ENCODE results near the gene NTN1. TPM values are rescaled to one million over a fixed set of nuclear protein-coding genes. Genes with fewer than 3 reads are reported as not detected.
"Not testable (repeated sequence)": the region's sequence is repeated elsewhere in the genome, so short reads cannot be mapped to it uniquely, and the experiment has no call there.

Gene NTN1
- total and polyA plus RNA-seq, 3 experiments from 2014 or later = 0.24 to 0.33 TPM; not detected in 1

GRCh38 chr17:9255833-9256232 lies 234.5 kb downstream of the NTN1 start:
- Histone ChIP-seq H3K4me1 (ENCODE audit: insufficient read depth, low read length) (no peaks in the 10 kb centered on the region), H3K27me3 (ENCODE audit: insufficient read depth, low read length, poor library complexity, severe bottlenecking) (no peaks in the 10 kb centered on the region), H3K27ac (ENCODE audit: low read depth, low read length) (no peak overlapping the region), H3K9me3 (ENCODE audit: low read length) (no peaks in the 10 kb centered on the region), H3K36me3 (ENCODE audit: insufficient read depth, low read length) (no peaks in the 10 kb centered on the region), H3K4me3 (ENCODE audit: low read length) (no peak overlapping the region)
- POLR2A ChIA-PET = interaction anchor here (0.5 kb wide), 1 partner anchor 212 kb away, joined by 5 read pairs; no protein-coding TSS in a partner anchor
- H3K27ac Mint-ChIP-seq = no peak overlapping the region
- no peak for DNase-seq
- H3K9me3 Mint-ChIP-seq = no peaks in the 10 kb centered on the region
- no peaks in the 10 kb centered on the region for H3K27me3 Mint-ChIP-seq
- H3K4me1 Mint-ChIP-seq = peaks cover 5 to 19% (median 16%) of the 10 kb centered on the region in 3 donors
- H3K36me3 Mint-ChIP-seq = peaks cover 0 to 12% (median 5%) of the 10 kb centered on the region in 3 donors
- CTCF ChIA-PET = no interaction called here
- H3K4me3 Mint-ChIP-seq = no peak overlapping the region

- H3K36me3 ChIP-seq (ENCODE audit: insufficient read depth, low read length) = no peaks in the 10 kb centered on the region
- Mint-ChIP-seq H3K9me3 (no peaks in the 10 kb centered on the region), H3K4me1 (peaks cover 5 to 19% (median 16%) of the 10 kb centered on the region in 3 donors), H3K36me3 (peaks cover 0 to 12% (median 5%) of the 10 kb centered on the region in 3 donors), H3K27ac (no peak overlapping the region), H3K27me3 (no peaks in the 10 kb centered on the region), H3K4me3 (no peak overlapping the region)
- no peaks in the 10 kb centered on the region for H3K9me3 ChIP-seq (ENCODE audit: low read length)
- H3K27ac ChIP-seq (ENCODE audit: low read depth, low read length) = no peak overlapping the region
- H3K27me3 ChIP-seq (ENCODE audit: insufficient read depth, low read length, poor library complexity, severe bottlenecking) = no peaks in the 10 kb centered on the region
- H3K4me1 ChIP-seq (ENCODE audit: insufficient read depth, low read length) = no peaks in the 10 kb centered on the region
- no peak overlapping the region for H3K4me3 ChIP-seq (ENCODE audit: low read length)
- ChIA-PET POLR2A (no interaction called here), CTCF (interaction anchor here (1.1 kb wide), 1 partner anchor 10 kb away, joined by 4 read pairs; no protein-coding TSS in a partner anchor)
- DNase-seq = no peak
Measured at GRCh38 chr17:9256361-9256750, 235.0 kb downstream of the NTN1 start.

GRCh38 chr17:9256751-9257629 lies 235.7 kb downstream of the NTN1 start:
- Mint-ChIP-seq H3K27me3 (no peaks in the 10 kb centered on the region), H3K4me3 (no peak overlapping the region), H3K9me3 (no peaks in the 10 kb centered on the region), H3K27ac (peak overlapping the region in 2 of 8 donors; percentile 14 to 34), H3K4me1 (peaks cover 5 to 19% (median 16%) of the 10 kb centered on the region in 3 donors), H3K36me3 (peaks cover 0 to 12% (median 5%) of the 10 kb centered on the region in 3 donors)
- H3K4me1 ChIP-seq (ENCODE audit: insufficient read depth, low read length) = no peaks in the 10 kb centered on the region
- H3K27ac ChIP-seq (ENCODE audit: low read depth, low read length) = no peak overlapping the region
- DNase-seq = no peak
- H3K4me3 ChIP-seq (ENCODE audit: low read length) = no peak overlapping the region
- no peaks in the 10 kb centered on the region for H3K9me3 ChIP-seq (ENCODE audit: low read length)
- CTCF ChIA-PET = interaction anchor here (1.1 kb wide), 1 partner anchor 10 kb away, joined by 4 read pairs; no protein-coding TSS in a partner anchor
- no peaks in the 10 kb centered on the region for H3K27me3 ChIP-seq (ENCODE audit: insufficient read depth, low read length, poor library complexity, severe bottlenecking)
- no peaks in the 10 kb centered on the region for H3K36me3 ChIP-seq (ENCODE audit: insufficient read depth, low read length)
- POLR2A ChIA-PET = no interaction called here

GRCh38 chr17:9257630-9257965 lies 236.3 kb downstream of the NTN1 start:
- H3K4me1 ChIP-seq (ENCODE audit: insufficient read depth, low read length); H3K4me3 Mint-ChIP-seq; DNase-seq; H3K27me3 ChIP-seq (ENCODE audit: insufficient read depth, low read length, poor library complexity, severe bottlenecking); POLR2A ChIA-PET; CTCF ChIA-PET; H3K4me3 ChIP-seq (ENCODE audit: low read length); H3K27ac Mint-ChIP-seq; H3K9me3 ChIP-seq (ENCODE audit: low read length); H3K27me3 Mint-ChIP-seq; H3K36me3 ChIP-seq (ENCODE audit: insufficient read depth, low read length); H3K27ac ChIP-seq (ENCODE audit: low read depth, low read length); H3K9me3 Mint-ChIP-seq: not testable (repeated sequence)
- Mint-ChIP-seq H3K4me1 (peaks cover 5 to 17% (median 14%) of the 10 kb centered on the region in 3 donors), H3K36me3 (peaks cover 0 to 12% (median 3%) of the 10 kb centered on the region in 3 donors)

GRCh38 chr17:9258115-9259015 lies 237.1 kb downstream of the NTN1 start:
- ChIA-PET POLR2A (no interaction called here), CTCF (no interaction called here)
- Histone ChIP-seq H3K4me3 (ENCODE audit: low read length) (no peak overlapping the region), H3K27me3 (ENCODE audit: insufficient read depth, low read length, poor library complexity, severe bottlenecking) (no peaks in the 10 kb centered on the region), H3K4me1 (ENCODE audit: insufficient read depth, low read length) (no peaks in the 10 kb centered on the region), H3K9me3 (ENCODE audit: low read length) (no peaks in the 10 kb centered on the region), H3K27ac (ENCODE audit: low read depth, low read length) (no peak overlapping the region), H3K36me3 (ENCODE audit: insufficient read depth, low read length) (no peaks in the 10 kb centered on the region)
- Mint-ChIP-seq H3K27ac (peak overlapping the region in 2 of 8 donors; percentile 27 to 55), H3K4me1 (peaks cover 5 to 9% (median 9%) of the 10 kb centered on the region in 3 donors), H3K9me3 (no peaks in the 10 kb centered on the region), H3K27me3 (no peaks in the 10 kb centered on the region), H3K4me3 (no peak overlapping the region), H3K36me3 (peaks cover 0 to 5% (median 0%) of the 10 kb centered on the region in 3 donors)
- no peak for DNase-seq

- no peaks in the 10 kb centered on the region for H3K9me3 ChIP-seq (ENCODE audit: low read length)
- Mint-ChIP-seq H3K27me3 (no peaks in the 10 kb centered on the region), H3K36me3 (peaks cover 2 to 5% (median 4%) of the 10 kb centered on the region in 3 donors), H3K4me3 (no peak overlapping the region), H3K9me3 (peaks cover 0 to 2% (median 0%) of the 10 kb centered on the region in 5 donors), H3K27ac (peak overlapping the region in 2 of 8 donors; percentile 42), H3K4me1 (peaks cover 2 to 9% (median 6%) of the 10 kb centered on the region in 3 donors)
- ChIA-PET POLR2A (no interaction called here), CTCF (no interaction called here)
- H3K4me3 ChIP-seq (ENCODE audit: low read length) = no peak overlapping the region
- H3K4me1 ChIP-seq (ENCODE audit: insufficient read depth, low read length) = no peaks in the 10 kb centered on the region
- no peaks in the 10 kb centered on the region for H3K27me3 ChIP-seq (ENCODE audit: insufficient read depth, low read length, poor library complexity, severe bottlenecking)
- no peak for DNase-seq
- H3K36me3 ChIP-seq (ENCODE audit: insufficient read depth, low read length) = no peaks in the 10 kb centered on the region
- no peak overlapping the region for H3K27ac ChIP-seq (ENCODE audit: low read depth, low read length)
Measured at GRCh38 chr17:9259419-9259818, 238.1 kb downstream of the NTN1 start.

GRCh38 chr17:9261081-9262012 lies 240.0 kb downstream of the NTN1 start:
- Histone ChIP-seq H3K4me3 (ENCODE audit: low read length) (no peak overlapping the region), H3K9me3 (ENCODE audit: low read length) (no peaks in the 10 kb centered on the region), H3K27me3 (ENCODE audit: insufficient read depth, low read length, poor library complexity, severe bottlenecking) (no peaks in the 10 kb centered on the region), H3K36me3 (ENCODE audit: insufficient read depth, low read length) (no peaks in the 10 kb centered on the region), H3K27ac (ENCODE audit: low read depth, low read length) (no peak overlapping the region), H3K4me1 (ENCODE audit: insufficient read depth, low read length) (no peaks in the 10 kb centered on the region)
- Mint-ChIP-seq H3K27ac (peak overlapping the region in 1 of 8 donors; percentile 73), H3K9me3 (peaks cover 0 to 2% (median 0%) of the 10 kb centered on the region in 5 donors), H3K27me3 (no peaks in the 10 kb centered on the region), H3K36me3 (peaks cover 6 to 9% (median 8%) of the 10 kb centered on the region in 3 donors), H3K4me3 (no peak overlapping the region), H3K4me1 (peaks cover 2 to 9% (median 6%) of the 10 kb centered on the region in 3 donors)
- DNase-seq = no peak
- ChIA-PET CTCF (no interaction called here), POLR2A (no interaction called here)
